RWPE2 (cell line): ENCODE results near the gene RNF208.

Source experiments
- ATAC-seq: fragments of 200-7000 bp; cut with Tn5 transposase; 3 replicates; pipeline ENCODE4 v1.9.1; 2021; ENCODE audit warnings: low read depth
- DNase-seq: peaks from one replicate; pipeline ENCODE4 v3.0.0-alpha.2; 2020; ENCODE audit warnings: low spot score
- H3K27ac ChIP-seq: fragments of 450-650 bp; 2 replicates; pipeline ENCODE4 v1.5.1; 2017; ENCODE audit warnings: mild to moderate bottlenecking; ENCODE audit not compliant: poor library complexity, severe bottlenecking
- H3K27me3 ChIP-seq: fragments of 250-450 bp; sonication (Bioruptor Pico); 2 replicates; pipeline ENCODE4 v1.5.1; 2021; ENCODE audit warnings: mild to moderate bottlenecking, moderate library complexity; ENCODE audit not compliant: insufficient read depth, poor library complexity, severe bottlenecking
- H3K36me3 ChIP-seq: fragments of 250-450 bp; sonication (Bioruptor Pico); 2 replicates; pipeline ENCODE4 v1.5.1; 2020; ENCODE audit warnings: low read depth, mild to moderate bottlenecking, moderate library complexity
- H3K4me1 ChIP-seq: fragments of 250-450 bp; sonication (Bioruptor Pico); 2 replicates; pipeline ENCODE4 v1.5.1; 2021; ENCODE audit warnings: mild to moderate bottlenecking, moderate library complexity; ENCODE audit not compliant: insufficient read depth, poor library complexity, severe bottlenecking
- H3K4me3 ChIP-seq: fragments of 250-450 bp; sonication (Bioruptor Pico); 2 replicates; pipeline ENCODE4 v1.5.1; 2021; ENCODE audit warnings: mild to moderate bottlenecking, moderate library complexity; ENCODE audit not compliant: severe bottlenecking
- H3K9me3 ChIP-seq: fragments of 250-450 bp; sonication (Bioruptor Pico); 2 replicates; pipeline ENCODE4 v1.5.1; 2021; ENCODE audit warnings: mild to moderate bottlenecking, moderate library complexity; ENCODE audit not compliant: severe bottlenecking
- CTCF ChIP-seq: fragments of 450-650 bp; IDR thresholded peaks from one replicate; pipeline ENCODE4 v1.5.1; 2017; ENCODE audit warnings: mild to moderate bottlenecking, moderate library complexity; ENCODE audit not compliant: poor library complexity, severe bottlenecking

The RNF208 gene

GRCh38 chr9:137268538-137269201 is 46.6 kb upstream of the RNF208 start:
- DNase-seq (no peak), ATAC-seq (no peak)
- H3K9me3 ChIP-seq = no peaks in the 10 kb centered on the region
- no peak overlapping the region for H3K4me3 ChIP-seq
- no peaks in the 10 kb centered on the region for H3K27me3 ChIP-seq
- no peak for TF ChIP-seq CTCF
- H3K27ac ChIP-seq = peak overlapping the region; percentile 2
- H3K4me1 ChIP-seq = peaks cover under 1% of the 10 kb centered on the region
- H3K36me3 ChIP-seq = peaks cover 81% of the 10 kb centered on the region

- TF ChIP-seq CTCF = no peak
- H3K4me1 ChIP-seq = no peaks in the 10 kb centered on the region
- DNase-seq (peak; percentile 44), ATAC-seq (no peak)
- H3K9me3 ChIP-seq = no peaks in the 10 kb centered on the region
- peaks cover 83% of the 10 kb centered on the region for H3K36me3 ChIP-seq
- H3K4me3 ChIP-seq = no peak overlapping the region
- H3K27ac ChIP-seq = no peak overlapping the region
- no peaks in the 10 kb centered on the region for H3K27me3 ChIP-seq
These were observed 45.9 kb upstream of the RNF208 start for GRCh38 chr9:137267933-137268355.

GRCh38 chr9:137266585-137267453 is 44.8 kb upstream of the RNF208 start:
- TF ChIP-seq CTCF = no peak
- Histone ChIP-seq H3K27me3 (no peaks in the 10 kb centered on the region), H3K4me3 (no peak overlapping the region), H3K36me3 (peaks cover 83% of the 10 kb centered on the region), H3K4me1 (no peaks in the 10 kb centered on the region), H3K9me3 (no peaks in the 10 kb centered on the region), H3K27ac (no peak overlapping the region)
- ATAC-seq (no peak), DNase-seq (peak; percentile 63)

DNA sequence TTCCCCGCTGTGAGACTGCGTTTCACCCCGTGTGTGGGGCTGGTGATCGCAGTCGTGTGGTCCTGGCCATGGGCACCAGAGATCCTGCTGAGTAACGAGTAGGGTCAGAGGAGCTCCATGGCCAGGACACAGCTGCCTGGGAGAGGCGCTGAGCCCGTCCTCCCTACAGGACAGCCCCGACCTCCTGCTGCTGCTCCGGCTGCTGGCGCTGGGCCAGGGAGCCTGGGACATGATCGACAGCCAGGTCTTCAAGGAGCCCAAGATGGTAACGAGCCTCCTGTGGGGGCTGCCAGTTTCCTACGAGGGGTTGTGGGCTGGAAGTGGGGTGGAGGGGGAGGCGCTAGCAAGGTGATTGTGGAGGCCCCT is 44.1 kb upstream of the RNF208 start:
- H3K4me3 ChIP-seq = no peak overlapping the region
- ATAC-seq = no peak
- peaks cover 85% of the 10 kb centered on the region for H3K36me3 ChIP-seq
- peak; percentile 39 for DNase-seq
- no peaks in the 10 kb centered on the region for H3K27me3 ChIP-seq
- H3K9me3 ChIP-seq = no peaks in the 10 kb centered on the region
- no peak overlapping the region for H3K27ac ChIP-seq
- no peak for TF ChIP-seq CTCF
- H3K4me1 ChIP-seq = no peaks in the 10 kb centered on the region
